NCI-H2227 (cell line): ENCODE data around the gene SH3RF3.

Experiments used
- DNase-seq: peaks from one replicate; lab custom pipeline; 2025; ENCODE audit not compliant: unreplicated experiment; lab: John Stamatoyannopoulos, UW

Gene SH3RF3

DNA sequence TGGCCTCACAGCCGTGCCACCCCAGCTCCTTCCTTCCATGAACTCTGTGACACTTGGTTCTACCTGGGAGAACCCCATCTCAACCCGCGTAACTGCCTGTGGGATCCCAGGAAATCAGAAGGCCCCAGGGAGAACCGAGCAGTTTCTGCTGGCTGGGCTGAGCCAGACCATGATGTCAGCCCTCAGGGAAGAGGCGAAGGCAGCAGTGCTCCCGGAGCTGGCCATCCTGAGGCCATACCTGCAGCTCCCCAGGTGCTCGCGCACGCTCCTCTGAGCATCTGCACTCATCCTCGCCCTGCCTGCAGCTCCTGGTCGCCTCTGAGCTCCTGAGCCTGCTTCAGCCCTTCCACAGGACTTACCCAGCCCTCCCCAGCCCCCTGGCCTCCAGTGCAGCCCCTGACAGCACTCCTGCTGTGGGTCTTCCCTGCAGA, 298.7 kb downstream of the SH3RF3 start:
- DNase-seq: no peak

- DNase-seq: no peak
Measured at GRCh38 chr2:109428281-109428680, 299.3 kb downstream of the SH3RF3 start.

GRCh38 chr2:109428841-109429566, 300.0 kb downstream of the SH3RF3 start:
- no peak for DNase-seq

DNA sequence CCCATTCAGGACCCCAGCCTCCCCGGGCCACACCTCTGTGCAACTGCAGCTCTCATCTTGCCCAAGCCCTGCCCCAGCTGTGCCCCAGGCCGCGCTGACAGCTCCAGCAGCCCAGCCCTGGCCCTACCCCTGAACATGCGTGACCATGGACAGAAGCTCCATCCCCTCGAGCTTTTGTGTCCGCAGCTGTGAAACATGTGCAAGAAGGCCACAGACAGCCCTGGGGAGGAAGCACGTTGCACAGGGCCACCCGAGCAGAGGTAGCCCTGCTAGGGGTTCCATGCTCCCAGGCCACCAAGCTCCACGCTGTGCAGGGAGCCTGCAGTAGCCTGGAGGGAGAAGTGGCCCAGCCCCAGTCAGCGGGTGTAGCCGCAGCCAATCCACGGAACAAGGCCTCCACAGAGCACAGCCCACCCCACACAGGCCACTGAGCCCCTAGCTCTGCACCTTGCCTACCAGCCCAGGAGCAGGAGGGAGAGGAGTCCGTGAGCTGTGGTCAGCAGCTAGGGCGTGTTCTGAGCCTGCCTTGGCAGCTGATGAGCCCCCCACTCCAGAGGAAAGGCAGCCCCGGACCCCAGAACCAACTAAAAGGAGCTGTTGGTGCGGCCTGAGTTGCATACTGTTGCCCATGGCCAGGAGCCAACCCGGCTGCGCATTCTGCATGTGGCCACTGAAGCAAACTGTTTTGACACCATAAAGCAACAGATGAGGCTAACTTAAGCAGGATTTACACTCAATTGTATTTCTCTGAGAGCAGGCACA, 300.7 kb downstream of the SH3RF3 start:
- DNase-seq: no peak

DNA sequence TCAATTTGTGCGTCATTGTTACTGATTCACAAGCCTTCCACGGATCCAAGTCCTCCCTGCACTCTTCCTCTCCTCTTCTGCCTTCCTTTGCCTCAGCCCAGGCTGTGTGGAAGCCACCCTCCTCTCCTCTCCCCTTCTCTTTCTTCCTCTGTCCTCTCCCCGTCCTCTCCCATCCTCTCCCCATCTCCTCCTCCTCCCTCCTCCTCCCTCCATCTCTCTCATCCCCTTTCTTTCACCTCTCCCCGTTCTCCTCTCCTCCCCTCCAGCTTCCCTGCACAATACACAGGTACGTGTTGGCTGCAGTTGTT, 301.3 kb downstream of the SH3RF3 start:
- no peak for DNase-seq

DNA sequence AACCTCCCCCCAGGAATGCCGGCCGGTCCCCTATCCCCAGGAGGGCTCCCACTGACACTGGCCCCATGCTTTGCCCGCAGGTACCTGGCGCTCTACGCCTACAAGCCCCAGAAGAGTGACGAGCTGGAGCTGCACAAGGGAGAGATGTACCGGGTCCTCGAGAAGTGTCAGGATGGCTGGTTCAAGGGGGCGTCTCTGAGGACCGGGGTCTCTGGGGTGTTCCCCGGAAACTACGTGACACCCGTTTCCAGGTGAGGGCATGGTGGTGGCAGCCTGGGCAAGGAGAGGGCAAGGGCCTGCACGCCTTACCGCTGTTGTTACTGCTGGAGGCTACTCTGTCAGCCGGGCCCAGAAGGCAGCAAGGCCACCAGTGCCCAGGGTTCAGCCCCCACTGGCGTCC, 303.4 kb downstream of the SH3RF3 start:
- no peak for DNase-seq

GRCh38 chr2:109433486-109433885, 304.5 kb downstream of the SH3RF3 start:
- no peak for DNase-seq

DNA sequence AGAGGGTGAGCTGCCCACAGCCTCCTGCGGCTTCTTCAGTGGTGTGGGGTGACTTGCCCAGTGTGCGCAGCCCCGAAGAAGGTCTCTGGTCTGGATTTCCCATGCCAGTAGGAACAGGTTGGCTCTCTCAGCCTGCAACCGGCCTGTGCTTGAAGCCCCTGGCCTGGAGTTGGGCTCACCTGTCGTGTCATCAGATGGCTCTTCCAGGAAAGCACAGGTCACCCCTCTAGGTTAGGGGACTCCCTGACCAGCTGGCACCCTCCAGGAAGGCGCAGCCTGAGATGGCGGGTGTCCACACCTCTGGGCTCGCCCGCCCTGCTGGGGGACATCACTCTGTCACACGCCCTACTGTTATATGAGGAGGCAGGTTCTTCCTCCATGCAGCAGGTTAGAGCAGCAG, 304.9 kb downstream of the SH3RF3 start:
- no peak for DNase-seq

DNA sequence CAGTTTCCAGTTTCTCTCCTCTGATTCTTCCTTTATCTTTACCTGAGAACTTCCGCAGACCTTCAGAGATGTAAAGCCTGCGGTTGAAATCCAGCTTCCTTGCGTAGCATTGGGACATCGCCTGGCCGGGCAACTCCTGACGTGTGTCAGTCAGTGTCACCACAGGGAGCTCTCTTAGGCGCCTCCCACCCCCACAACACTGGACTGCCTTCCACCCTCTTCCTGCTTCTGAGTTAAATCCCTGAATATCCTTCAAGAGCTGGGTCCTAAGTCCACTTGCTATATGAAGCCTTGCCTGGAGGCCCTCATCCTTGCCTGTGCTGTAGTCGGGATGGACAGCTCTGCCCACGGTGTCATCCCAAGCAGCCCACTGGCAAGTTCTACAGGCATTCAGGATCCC, 305.3 kb downstream of the SH3RF3 start:
- no peak for DNase-seq

- no peak for DNase-seq
Measured at GRCh38 chr2:109435066-109435690, 306.2 kb downstream of the SH3RF3 start.

- no peak for DNase-seq
Measured at GRCh38 chr2:109435901-109436598, 307.0 kb downstream of the SH3RF3 start.

DNA sequence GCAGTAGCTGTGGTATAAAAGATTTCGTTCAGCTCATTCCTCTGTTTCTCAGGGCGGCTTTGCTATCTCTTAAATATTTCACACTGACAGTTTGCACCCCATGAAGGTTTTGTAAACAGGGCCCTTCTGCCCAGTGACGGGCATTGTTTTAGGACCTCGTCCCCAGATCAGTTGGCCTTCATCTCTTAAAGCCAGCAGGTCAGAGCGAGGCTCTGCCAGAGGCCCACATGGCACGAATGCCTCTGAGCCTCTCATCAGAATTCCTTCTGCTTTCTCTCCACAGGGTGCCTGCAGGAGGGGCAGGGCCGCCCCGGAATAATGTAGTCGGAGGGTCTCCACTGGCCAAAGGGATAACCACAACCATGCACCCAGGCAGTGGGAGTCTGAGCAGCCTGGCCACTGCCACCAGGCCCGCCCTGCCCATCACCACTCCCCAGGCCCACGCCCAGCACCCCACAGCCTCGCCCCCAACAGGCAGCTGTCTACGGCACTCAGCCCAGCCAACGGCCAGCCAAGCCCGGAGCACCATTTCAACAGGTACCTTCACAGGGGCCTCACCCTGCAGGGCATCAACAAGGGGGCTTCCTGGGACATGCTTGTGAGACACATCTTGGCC, 307.7 kb downstream of the SH3RF3 start:
- no peak for DNase-seq

DNA sequence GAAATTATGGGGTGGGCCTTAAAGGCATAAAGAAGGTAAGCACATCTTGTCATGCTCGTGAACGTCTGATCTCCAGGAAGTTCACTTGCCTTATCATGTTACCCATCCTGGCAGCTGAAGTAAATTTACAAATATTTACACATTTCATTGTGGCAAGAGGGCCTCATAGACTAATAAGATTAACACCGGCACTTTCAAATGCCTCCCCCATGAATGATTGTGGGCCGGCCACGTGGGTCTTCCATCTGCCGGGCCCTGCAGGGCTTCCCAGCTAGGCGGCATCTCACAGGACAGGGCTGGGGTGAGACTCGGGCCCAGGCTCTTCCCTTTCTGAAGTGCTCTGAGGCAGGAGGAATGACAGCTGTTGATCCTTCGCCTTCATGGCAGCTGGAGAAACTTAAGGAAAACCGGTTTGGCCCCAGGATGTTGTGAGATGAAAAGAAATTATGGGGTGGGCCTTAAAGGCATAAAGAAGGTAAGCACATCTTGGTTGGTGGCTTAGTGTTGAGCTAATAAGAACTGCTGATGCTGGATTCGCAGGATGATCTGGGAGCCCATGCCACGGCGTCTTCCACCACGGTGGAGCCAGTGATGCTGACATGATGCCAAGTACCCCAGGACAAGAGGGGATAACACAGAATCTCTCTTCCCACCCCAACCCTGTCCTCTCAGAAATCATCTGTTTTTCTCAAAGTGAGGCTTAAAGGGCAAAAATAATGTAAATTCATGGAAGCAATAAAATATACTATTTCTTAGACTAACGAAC, 308.5 kb downstream of the SH3RF3 start:
- no peak for DNase-seq

- DNase-seq: no peak
Measured at GRCh38 chr2:109438146-109438545, 309.1 kb downstream of the SH3RF3 start.

DNA sequence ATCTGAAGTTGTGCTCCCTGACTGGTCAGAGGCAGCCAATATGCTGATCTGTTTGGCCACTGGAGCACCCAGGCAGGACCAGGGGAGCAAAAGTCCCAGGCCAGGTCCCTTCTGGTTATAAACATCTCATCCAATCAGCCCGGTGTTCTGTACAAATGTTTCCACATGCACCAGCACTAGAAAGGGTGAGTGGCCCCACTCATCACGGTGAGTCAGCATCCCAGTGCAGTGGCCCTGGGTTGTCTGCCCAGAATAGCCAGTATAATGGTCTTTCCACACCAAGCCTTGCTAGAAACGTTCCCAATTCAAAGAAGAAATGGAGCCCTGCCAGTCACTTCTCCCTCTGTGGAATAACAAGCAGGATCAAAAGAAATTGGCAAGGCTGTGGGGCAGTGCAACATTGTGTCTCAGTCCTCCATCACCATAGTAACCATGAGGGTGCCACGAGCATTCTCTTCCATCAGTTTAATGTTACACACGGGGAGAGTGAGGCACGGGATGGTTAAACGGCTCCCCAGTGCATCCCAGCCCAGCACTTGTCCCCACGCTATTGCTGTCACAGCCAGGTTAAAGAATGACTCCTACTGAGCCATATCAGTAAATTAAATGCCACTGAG, 309.9 kb downstream of the SH3RF3 start:
- no peak for DNase-seq

DNA sequence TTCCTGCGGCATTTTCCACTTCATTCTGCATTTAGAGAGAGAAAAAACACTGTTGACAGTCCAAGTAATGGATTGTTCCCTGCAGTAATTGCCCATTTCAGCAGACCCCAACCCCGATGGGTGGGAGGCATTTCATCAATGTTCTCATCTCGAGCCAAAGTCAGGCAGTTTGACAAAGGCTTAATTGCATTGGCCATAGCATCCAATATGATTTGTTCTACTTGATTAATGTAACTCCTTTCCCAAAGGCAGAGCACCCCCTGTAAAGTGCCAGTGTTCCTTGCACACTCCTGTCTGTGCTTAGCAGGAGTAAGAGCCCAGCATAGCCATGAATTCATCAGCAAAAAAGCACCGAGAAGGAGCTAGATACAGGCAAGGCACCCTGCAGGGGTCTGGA, 310.4 kb downstream of the SH3RF3 start:
- DNase-seq: no peak

GRCh38 chr2:109439986-109440385, 311.0 kb downstream of the SH3RF3 start:
- DNase-seq: no peak

DNA sequence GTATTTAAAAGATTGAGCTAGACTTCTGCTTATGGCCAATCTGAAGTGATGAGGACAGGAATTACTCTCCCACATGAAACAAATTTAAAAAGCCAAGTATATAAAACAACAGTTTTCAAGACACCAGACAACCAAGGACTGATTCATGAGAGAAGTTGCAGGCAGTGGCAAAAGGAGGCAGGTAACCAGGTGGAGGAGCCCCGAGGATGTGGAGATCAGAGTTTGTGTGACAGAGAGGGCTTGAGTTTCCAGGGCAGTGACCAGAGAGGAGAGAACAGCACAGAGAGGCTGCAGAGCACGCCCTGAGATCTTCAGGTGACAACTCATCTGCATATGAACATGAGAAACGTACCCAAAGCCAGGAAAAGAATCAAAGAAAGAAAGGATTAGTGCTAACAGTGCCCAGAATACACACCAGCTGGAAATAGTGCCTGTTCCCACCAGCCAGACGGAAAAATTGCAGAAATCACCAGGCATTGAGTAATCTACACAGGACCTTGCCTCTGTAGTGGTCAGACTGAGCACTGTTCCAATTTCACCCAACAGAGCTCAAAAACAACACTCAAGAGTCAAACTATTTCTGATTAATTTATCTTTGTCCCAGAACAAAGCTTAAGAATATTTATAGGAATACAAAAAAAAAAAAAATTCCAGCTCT, 311.6 kb downstream of the SH3RF3 start:
- no peak for DNase-seq

GRCh38 chr2:109442715-109443319, 313.8 kb downstream of the SH3RF3 start:
- no peak for DNase-seq
